NK-92 (cell line): Measurements from ENCODE around the gene CDK12.

Experiments
- DNase-seq: peaks from one replicate; lab custom pipeline; 2025; ENCODE audit not compliant: unreplicated experiment; lab: John Stamatoyannopoulos, UW

CDK12 gene

DNA sequence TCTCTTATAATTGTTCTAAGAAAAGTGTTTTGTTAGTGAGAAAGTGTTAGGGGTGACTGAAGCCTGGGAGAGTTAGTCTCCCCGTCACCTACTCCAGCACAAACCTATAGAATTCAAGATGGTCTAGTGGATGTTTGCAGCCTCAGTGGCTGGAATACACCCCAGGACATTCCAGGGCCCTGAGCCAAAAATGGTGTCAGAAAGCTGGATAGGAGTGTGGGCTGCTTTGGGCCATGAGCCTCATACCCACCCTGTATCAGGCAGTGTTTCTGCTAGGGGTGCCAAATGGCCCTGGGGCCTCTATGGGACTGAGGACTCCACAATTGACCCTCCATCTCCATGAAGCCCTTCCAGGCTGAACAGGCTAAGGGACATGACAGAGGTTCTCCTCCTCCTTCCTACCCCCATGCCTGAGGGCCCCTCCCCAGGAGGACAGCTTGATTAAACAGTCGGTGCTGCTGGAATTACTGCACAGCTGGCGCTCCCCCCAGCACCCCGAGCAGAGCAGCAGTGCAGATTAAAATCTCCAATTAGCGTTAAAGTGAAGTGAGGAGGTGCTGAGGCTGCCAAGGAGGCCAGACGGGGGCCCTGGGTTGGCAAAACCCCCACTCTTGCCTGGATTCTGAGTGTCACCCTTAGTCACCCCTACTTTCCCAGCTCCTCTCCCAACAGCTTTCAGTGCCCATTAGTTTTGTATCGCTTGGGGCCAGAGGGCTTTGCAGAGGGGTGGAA, 87.4 kb downstream of the CDK12 start:
- no peak for DNase-seq

GRCh38 chr17:39549747-39550573, 88.7 kb downstream of the CDK12 start:
- no peak for DNase-seq

DNA sequence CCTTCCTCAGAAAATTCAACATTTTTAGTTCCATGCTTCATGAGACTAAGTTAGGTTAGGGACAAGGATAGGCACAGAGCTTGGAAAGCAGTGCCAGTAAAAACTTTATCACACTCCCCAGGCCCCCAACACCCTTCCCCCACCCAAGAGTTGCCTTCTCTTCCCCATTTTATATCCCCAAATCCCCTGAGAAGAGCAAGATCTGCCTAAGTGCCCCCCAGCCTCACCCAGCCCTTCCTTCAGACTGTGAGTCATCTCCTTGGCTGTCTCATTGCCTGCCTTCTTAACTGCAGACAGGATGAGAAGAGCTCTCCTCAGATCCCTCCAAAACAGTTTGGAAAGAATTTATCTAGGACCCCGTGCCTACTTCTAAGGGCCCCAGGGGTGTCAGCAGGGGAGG, 90.6 kb downstream of the CDK12 start:
- DNase-seq = no peak

DNA sequence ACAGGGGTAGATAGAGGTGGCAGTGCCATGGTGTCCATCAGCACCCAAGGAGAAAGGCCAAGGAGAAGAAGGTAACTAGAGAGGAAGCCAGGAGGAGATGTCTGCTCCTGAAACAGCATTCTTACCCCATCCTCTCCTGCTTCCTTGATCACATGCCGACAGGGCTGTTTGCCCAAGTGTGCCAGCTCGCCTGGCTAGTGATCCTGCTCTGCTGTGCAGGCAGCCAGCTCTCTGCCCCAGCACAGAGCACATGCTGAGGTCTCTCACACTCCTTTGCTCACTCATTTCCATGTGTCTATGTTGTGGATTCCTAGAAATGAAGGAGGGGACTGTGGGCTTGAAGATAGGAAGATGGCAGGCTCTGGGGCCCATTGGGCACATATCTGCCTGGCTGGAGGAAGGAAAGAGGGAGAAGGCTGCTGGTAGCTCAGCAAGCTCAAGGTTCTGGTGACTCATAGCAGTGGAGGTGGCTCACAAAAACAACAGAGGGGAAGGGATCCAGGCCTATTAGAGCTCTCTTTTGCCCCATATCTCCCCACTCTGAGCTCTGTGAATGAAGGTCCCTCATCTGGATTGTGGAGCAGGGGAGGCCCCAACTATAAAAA, 92.2 kb downstream of the CDK12 start:
- no peak for DNase-seq

GRCh38 chr17:39555368-39555767, 94.1 kb downstream of the CDK12 start:
- DNase-seq = no peak

GRCh38 chr17:39556423-39556822, 95.1 kb downstream of the CDK12 start:
- no peak for DNase-seq

DNA sequence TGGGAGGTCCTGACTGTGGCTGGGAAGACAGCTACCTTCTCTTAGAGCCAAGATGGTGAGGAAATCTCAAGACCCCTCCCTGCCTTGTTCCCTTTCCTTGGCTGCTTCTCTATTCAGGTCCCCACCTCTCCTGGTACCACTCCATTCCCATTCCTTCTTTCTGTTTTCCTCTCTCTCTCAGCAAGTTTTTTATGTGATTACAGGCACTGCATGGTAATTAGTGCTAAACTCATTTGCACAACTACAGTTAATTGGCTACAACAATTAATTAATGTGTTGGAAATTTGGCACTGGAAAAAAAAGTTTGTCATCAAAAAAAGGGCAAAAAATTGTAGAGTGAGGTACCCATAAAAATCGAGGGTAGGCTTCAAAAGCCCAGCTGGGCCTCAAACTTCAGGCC, 101.1 kb downstream of the CDK12 start:
- no peak for DNase-seq

GRCh38 chr17:39562976-39563375, 101.7 kb downstream of the CDK12 start:
- DNase-seq = no peak

DNA sequence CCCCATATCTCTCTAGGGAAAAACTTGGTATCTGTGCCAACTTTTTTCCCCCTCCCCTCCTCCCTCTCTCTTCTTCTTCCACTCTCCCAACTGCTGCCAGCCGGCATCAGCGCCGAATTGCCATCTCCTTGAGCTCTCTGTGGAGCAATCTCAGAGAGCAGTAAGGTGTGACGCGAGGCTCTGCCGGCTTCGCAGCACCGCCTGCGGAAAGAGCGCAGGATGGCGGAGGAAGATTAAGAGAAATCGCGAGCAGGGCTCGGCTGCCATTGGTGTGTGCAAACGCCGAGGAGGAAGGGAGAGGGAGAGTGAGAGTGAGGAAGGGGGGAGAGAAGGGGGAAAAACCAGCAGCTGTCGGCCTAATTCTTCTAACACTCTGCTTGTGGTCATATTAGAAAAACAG, 102.2 kb downstream of the CDK12 start:
- DNase-seq = no peak

GRCh38 chr17:39564211-39564848, 103.0 kb downstream of the CDK12 start:
- no peak for DNase-seq

- no peak for DNase-seq
Observed at GRCh38 chr17:39566094-39566850, 105.0 kb downstream of the CDK12 start.

DNA sequence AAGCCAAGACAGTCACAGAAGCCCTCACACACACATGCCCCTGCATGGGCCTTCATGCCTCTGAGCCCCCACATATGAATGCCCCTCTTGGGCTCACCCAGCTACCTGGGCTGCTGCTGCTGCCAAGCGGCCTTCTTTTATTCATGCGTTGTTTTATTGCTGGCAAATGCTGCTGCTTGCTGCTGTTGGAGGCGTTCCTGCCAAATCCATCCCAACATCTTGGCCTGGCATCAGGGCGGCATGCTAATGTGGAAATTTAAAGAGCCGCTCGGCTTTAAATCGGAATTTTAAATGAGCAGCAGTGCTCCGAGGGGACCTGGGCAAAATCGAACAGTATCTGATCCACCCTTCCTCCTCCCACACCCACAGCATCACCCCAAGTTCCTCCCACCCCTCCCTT, 107.4 kb downstream of the CDK12 start:
- no peak for DNase-seq

DNA sequence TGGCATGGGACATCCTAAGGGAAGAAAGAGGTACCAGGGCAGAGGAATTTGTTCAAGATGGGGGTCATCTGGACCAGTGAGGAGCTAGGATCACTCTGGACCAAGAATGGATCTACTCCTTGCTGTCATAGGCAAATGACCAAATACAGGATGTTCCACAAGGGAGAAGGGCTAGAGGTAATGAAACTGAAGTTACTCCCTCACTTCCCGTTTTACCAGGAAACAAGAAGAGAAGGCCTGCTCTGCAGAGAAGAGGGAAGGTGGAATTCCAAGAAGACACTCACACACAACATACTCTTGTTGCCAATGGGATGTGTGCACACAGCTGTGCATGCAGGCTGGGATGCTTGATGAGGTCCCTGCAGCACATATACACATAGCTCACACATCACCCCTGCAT, 107.8 kb downstream of the CDK12 start:
- DNase-seq = no peak

DNA sequence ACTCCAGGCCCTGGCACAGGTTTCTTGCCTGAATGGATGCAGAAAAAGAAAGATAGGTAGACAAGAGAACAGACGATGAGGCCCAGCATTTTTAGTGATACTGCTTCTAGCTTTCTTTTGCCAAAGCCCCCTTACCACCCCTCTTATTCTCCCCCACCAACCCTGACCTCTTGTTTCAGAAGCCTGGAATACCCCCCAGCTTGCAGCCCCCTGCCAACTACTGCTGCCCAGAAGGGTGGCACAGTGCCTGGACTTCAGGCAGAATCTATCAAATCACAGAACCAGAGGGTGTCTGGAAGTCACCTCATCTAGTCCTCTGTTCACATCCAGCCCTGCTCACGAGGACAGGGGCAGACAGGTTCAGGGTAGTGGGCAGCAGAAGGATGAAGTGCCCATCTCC, 110.8 kb downstream of the CDK12 start:
- DNase-seq = no peak

DNA sequence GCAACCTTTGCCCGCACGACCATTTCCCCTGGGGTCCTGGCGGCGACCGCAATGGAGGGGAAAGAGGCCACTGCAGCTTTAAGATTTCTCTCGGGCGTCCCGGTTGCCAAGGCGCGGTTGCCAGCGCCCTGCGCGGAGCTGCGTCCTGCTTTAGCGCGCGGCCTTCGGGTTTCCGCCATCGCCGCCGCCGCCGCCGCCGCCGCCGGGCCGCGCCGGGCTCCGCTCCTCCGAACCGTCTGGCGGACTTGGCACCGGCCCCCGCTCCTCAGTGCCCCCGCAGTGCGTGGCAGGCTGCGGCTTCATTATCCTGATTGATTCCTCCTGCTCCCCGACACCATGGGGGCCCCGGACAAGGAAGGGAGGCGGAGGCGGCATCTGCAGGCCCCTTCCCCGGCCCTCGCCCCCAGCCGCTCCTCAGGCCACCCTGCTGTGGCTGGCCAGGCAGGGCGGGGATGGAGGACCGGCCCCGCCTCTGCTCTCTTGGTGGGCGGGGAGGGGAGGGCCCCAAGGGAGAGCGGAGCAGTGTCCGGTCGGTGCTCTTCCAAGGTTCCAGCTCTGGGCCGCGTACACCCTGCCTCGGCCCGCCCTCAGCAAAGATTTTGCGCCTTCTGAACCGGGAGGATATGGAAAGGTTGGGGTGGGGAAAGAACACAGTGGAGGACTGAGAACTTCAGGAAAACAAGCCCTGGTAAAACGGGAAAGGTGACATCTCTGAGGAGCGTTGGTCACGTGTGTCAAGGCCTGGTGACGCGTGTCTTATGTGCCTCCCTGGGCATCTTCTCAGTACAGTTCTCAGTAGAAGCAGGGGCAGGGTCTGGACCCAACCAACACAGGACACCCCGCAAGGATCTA, 112.4 kb downstream of the CDK12 start:
- no peak for DNase-seq

DNA sequence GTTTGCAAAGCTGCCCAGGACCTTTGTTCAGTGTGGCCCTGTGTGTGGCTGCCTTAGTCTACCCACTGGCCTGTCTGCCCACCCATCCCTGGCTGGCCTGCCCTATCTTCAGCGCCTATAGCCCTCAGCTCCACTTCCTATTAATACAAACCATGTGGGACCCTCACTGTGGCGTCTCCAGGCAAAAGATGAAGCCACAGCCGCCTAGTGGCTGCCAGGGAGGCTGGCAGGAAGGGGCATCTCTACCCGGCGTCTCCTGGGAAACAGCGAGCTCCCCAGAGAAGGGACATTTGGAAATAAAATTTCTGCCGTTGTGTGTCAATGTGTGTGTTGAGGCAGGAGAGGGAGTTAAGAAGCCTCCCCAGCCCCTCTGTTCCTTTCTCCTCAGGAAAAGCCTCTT, 114.9 kb downstream of the CDK12 start:
- no peak for DNase-seq

- no peak for DNase-seq
Observed at GRCh38 chr17:39578272-39578671, 117.0 kb downstream of the CDK12 start.

DNA sequence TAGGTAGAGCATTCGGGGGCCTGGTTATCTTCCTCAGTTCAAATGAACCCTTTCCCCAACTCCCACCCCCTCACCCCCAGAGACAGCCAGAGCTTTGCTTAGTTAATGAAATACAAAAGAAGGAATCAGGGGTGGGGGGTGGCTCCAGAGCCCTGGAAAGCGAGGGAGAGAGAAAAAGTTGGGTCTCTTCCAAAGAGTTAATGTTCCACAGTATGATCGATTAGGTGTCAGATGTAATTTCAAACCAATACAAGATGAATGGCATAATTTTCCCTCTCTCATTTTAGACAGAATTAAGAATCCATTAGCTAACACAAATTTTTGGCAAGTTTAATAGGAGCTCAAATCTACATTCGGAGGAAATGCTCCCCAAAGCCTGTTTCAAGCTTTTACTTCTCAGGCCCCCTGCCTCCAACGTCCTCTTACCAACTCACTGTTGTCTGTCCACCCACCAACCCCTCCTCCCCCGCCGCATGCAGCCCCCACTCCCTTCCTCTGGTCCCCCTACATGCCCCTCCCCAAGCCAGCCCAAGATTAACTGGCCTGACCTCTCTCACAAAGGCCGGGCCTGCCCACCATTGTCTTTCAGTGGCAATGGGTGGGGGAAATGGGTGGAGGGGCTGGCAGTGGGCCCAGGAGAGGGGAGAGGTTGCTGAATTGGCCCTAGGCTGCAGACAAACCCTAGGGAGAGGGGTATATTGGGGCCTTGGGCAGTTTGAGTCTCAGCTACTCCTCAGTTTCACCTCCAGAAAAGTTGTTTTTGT, 118.2 kb downstream of the CDK12 start:
- no peak for DNase-seq

DNA sequence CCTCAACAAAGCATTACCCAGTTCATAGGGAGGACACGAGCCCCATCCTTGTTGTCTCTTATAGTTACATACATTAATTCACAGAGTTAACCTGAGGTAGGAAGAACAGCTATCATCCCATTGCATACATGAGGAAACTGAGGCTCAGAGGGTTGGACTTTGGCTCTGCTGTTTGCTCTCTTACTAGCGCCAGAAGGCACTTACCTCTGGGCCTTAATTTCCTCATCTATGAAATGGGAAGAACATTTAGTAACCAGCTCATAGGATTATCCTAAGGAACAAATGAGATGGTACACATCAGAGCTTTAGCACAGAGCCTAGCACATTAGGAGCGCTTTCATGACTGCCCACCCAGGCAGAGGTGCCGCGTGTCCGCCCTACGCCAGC, 118.8 kb downstream of the CDK12 start:
- no peak for DNase-seq
